Neural cell (in vitro differentiated cells): Measurements from ENCODE around the gene TOP1.

Source experiments
- EZH2 ChIP-seq: fragments of 200-600, 300-800 bp; shearing (Covaris generic), sonication (generic); IDR thresholded peaks from 2 replicates; pipeline ENCODE4 v1.6.1; 2014; ENCODE audit warnings: antibody characterized with exemption, low read length, borderline replicate concordance, mild to moderate bottlenecking; ENCODE audit not compliant: insufficient read depth, poor library complexity, severe bottlenecking
- POLR2AphosphoS5 ChIP-seq: IDR thresholded peaks from 2 replicates; pipeline ENCODE4 v1.6.1; 2012
- SMC3 ChIP-seq: fragments of 450-650 bp; conservative IDR thresholded peaks from 2 replicates; pipeline ENCODE4 v1.6.1; 2014; ENCODE audit warnings: antibody characterized with exemption, mild to moderate bottlenecking, moderate library complexity; ENCODE audit not compliant: poor library complexity
- TF ChIP-seq, protein P1 (sequence below): IDR thresholded peaks from 2 replicates; pipeline ENCODE4 v1.6.1; 2012; ENCODE audit warnings: borderline replicate concordance
- TF ChIP-seq, protein P2 (sequence below): fragments of 450-650 bp; IDR thresholded peaks from 2 replicates; pipeline ENCODE4 v1.5.1; 2014; ENCODE audit warnings: antibody characterized with exemption, mild to moderate bottlenecking, moderate library complexity; ENCODE audit not compliant: poor library complexity, severe bottlenecking

DNA sequence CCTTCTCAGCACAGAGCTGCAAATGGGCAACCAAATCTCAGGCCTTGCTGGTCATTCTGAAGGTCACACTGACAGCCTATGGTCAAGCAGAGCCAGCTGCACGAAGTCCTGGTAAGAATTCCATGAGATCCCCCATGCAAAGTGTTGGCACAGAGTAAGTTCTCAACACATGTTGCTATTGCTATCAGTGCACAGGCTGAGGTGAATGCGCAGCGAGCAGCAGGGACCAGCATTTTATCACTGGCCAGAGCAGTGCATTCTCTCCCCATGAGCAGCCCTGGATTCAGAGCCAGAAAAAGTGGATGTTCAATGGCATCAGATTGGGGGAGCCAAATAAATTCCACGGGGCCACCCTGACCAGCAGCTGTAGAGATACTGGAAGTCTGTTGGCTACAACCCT is 44.1 kb upstream of the TOP1 start:
- TF ChIP-seq, protein P1, sequence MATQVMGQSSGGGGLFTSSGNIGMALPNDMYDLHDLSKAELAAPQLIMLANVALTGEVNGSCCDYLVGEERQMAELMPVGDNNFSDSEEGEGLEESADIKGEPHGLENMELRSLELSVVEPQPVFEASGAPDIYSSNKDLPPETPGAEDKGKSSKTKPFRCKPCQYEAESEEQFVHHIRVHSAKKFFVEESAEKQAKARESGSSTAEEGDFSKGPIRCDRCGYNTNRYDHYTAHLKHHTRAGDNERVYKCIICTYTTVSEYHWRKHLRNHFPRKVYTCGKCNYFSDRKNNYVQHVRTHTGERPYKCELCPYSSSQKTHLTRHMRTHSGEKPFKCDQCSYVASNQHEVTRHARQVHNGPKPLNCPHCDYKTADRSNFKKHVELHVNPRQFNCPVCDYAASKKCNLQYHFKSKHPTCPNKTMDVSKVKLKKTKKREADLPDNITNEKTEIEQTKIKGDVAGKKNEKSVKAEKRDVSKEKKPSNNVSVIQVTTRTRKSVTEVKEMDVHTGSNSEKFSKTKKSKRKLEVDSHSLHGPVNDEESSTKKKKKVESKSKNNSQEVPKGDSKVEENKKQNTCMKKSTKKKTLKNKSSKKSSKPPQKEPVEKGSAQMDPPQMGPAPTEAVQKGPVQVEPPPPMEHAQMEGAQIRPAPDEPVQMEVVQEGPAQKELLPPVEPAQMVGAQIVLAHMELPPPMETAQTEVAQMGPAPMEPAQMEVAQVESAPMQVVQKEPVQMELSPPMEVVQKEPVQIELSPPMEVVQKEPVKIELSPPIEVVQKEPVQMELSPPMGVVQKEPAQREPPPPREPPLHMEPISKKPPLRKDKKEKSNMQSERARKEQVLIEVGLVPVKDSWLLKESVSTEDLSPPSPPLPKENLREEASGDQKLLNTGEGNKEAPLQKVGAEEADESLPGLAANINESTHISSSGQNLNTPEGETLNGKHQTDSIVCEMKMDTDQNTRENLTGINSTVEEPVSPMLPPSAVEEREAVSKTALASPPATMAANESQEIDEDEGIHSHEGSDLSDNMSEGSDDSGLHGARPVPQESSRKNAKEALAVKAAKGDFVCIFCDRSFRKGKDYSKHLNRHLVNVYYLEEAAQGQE = no peak
- TF ChIP-seq, protein P2, sequence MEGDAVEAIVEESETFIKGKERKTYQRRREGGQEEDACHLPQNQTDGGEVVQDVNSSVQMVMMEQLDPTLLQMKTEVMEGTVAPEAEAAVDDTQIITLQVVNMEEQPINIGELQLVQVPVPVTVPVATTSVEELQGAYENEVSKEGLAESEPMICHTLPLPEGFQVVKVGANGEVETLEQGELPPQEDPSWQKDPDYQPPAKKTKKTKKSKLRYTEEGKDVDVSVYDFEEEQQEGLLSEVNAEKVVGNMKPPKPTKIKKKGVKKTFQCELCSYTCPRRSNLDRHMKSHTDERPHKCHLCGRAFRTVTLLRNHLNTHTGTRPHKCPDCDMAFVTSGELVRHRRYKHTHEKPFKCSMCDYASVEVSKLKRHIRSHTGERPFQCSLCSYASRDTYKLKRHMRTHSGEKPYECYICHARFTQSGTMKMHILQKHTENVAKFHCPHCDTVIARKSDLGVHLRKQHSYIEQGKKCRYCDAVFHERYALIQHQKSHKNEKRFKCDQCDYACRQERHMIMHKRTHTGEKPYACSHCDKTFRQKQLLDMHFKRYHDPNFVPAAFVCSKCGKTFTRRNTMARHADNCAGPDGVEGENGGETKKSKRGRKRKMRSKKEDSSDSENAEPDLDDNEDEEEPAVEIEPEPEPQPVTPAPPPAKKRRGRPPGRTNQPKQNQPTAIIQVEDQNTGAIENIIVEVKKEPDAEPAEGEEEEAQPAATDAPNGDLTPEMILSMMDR = no peak
- no peak for TF ChIP-seq EZH2
- no peak for TF ChIP-seq POLR2AphosphoS5
- no peak for TF ChIP-seq SMC3
